Cerebellar cortex (tissue), 1 donor: ENCODE measurements around the gene STN1.
A peak's percentile ranks its signal among the peaks of the same experiment; 100 is the strongest.

Experiments used
- DNase-seq: peaks from one replicate; pipeline ENCODE4 v3.0.0-alpha.2; 2015; ENCODE audit warnings: low spot score

The STN1 gene

GRCh38 chr10:103843854-103844570 is 74.0 kb downstream of the STN1 start:
- peak; percentile 76 for DNase-seq

- no peak for DNase-seq
Observed at GRCh38 chr10:103843045-103843444, 74.9 kb downstream of the STN1 start.

- no peak for DNase-seq
Observed at GRCh38 chr10:103842605-103843004, 75.4 kb downstream of the STN1 start.

GRCh38 chr10:103841519-103841918 is 76.5 kb downstream of the STN1 start:
- no peak for DNase-seq

- DNase-seq, result no peak
Observed at GRCh38 chr10:103840740-103841070, 77.3 kb downstream of the STN1 start.

GRCh38 chr10:103839872-103840739 is 77.9 kb downstream of the STN1 start:
- DNase-seq, result no peak

- no peak for DNase-seq
Observed at GRCh38 chr10:103839519-103839871, 78.5 kb downstream of the STN1 start.

GRCh38 chr10:103838862-103839518 is 79.0 kb downstream of the STN1 start:
- DNase-seq, result no peak

GRCh38 chr10:103838070-103838395 is 80.0 kb downstream of the STN1 start:
- no peak for DNase-seq

- no peak for DNase-seq
Observed at GRCh38 chr10:103837370-103838069, 80.5 kb downstream of the STN1 start.

GRCh38 chr10:103836861-103837260 is 81.1 kb downstream of the STN1 start:
- DNase-seq, result no peak

GRCh38 chr10:103836273-103836672 is 81.7 kb downstream of the STN1 start:
- no peak for DNase-seq

- DNase-seq, result no peak
Observed at GRCh38 chr10:103835096-103836050, 82.6 kb downstream of the STN1 start.

GRCh38 chr10:103834436-103835095 is 83.4 kb downstream of the STN1 start:
- DNase-seq, result no peak

GRCh38 chr10:103833731-103834365 is 84.1 kb downstream of the STN1 start:
- no peak for DNase-seq

GRCh38 chr10:103832806-103833205 is 85.2 kb downstream of the STN1 start:
- DNase-seq, result no peak
